Suppressor macrophage treated with lipopolysaccharide for 1 hour (primary cell): Measurements from ENCODE around the gene SPON1.
A peak's percentile ranks its signal among the peaks of the same experiment; 100 is the strongest.
"Not testable (repeated sequence)": the region's sequence is repeated elsewhere in the genome, so short reads cannot be mapped to it uniquely, and the experiment has no call there.

ENCODE experiments used
- DNase-seq, 3 donors: peaks; one replicate each; pipeline ENCODE4 v3.0.0-alpha.2; 2020 to 2022

Gene SPON1

DNA sequence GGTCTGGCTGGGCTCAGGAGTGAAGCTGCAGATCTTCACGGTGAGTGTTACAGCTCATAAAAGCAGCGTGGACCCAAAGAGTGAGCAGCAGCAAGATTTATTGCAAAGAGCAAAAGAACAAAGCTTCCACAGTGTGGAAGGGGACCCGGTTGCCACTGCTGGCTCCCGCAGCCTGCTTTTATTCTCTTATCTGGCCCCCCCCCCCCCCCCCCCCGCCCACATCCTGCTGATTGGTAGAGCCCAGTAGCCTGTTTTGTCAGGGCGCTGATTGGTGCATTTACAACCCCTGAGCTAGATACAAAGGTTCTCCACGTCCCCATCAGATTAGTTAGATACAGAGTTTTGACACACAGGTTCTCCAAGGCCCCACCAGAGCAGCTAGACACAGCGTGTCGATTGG is 128.1 kb downstream of the SPON1 start:
- DNase-seq: not testable (repeated sequence)

- no peak for DNase-seq
Observed at GRCh38 chr11:14093065-14093464, 130.5 kb downstream of the SPON1 start.

GRCh38 chr11:14094481-14095037 is 132.0 kb downstream of the SPON1 start:
- no peak for DNase-seq

- no peak for DNase-seq
Observed at GRCh38 chr11:14095882-14096281, 133.4 kb downstream of the SPON1 start.

GRCh38 chr11:14096606-14097005 is 134.1 kb downstream of the SPON1 start:
- DNase-seq: no peak

DNA sequence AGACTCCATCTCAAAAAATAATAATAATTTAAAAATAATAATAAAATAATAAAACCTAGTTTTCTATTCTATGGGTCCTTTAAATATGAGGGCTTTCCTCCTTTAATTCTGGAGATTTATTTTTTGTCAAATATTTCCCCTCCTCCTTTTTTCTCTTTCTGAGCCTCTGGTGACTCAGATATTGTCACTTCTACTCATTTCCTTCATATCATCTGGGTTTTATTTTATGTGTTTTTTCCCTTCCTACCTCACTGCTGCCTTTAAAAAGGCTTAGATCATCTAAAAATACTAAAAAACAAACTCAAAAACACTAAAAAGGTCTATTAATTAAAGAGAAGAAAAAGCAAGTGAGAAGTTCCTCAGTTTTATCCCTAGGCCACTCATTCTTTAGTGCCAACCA is 138.9 kb downstream of the SPON1 start:
- no peak for DNase-seq

DNA sequence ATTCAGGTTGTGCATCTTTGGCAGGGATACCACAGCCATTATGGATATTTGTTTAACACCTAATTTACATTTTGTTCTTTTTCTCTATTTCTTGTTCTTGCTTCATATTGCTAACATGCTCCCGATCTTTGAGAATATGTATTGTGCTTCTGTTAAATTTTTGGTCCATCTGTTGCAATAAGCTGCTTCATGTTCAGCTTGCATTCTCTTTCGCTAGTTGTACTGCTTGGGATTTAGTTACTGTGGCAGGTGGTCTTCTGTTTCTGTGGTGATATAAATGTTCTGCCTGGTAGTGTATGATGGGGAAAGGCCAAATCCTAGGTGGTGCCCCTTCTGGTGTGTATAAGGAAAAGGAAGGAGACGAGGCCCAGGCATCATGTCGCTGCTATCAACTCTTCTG is 140.2 kb downstream of the SPON1 start:
- DNase-seq: no peak

- DNase-seq: no peak
Observed at GRCh38 chr11:14105446-14105845, 142.9 kb downstream of the SPON1 start.

DNA sequence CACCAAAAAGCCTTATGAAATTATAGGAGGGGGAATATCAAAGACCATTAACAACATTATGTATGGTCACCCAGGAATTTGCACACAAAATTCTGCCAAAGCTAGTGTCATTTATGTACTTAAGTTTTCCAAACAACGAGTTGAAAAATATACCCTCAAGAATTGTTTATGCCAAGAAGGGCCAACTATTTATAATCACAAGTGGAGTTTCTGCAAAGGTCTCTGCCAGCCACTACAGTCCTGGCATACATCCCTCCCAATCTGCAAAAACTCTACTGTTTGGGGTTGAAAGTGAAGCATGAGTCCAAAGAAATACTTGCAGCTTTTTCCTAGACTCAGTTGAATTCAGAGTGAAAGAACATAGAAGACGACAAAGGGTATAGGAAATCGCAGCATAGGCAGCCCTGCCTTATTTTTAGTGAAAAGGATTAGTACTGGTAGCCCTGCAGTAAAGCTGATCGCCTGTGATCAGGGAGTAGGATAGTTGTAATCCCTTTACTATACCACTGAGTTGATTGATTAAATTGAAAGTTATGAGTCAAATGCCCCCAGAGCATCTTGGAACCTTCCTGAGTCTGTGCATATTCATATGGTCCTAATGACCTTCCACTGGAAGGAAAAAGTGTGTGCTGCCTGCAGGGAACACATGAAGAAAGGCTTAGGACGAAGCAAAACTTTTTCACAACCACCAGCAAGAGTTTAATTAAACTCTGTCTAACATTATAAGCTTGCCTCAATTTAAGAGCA is 144.0 kb downstream of the SPON1 start:
- DNase-seq: no peak

- DNase-seq: no peak
Observed at GRCh38 chr11:14107050-14107430, 144.5 kb downstream of the SPON1 start.

GRCh38 chr11:14109742-14110141 is 147.2 kb downstream of the SPON1 start:
- DNase-seq: no peak

GRCh38 chr11:14110629-14111028 is 148.1 kb downstream of the SPON1 start:
- DNase-seq: no peak

GRCh38 chr11:14111496-14111895 is 149.0 kb downstream of the SPON1 start:
- no peak for DNase-seq

GRCh38 chr11:14112721-14113120 is 150.2 kb downstream of the SPON1 start:
- DNase-seq: no peak

DNA sequence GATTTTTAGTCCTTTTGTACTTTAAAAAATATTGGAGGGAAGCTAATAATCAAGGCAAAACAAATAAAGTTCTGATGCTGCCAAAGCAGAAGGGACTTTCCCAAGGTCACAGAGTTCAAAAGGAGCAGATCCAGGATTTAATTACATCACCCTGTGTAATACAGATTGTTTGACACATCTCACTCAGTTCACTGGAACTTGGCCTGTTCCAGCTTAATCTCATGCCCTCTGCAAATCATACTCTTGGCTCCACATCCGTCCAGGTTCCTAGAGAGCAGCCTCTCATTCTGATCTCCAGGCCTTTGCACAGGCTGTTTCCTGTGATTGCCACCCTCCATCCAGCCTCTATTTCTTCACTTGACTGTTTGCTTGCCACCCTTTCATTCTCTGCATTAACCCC is 151.7 kb downstream of the SPON1 start:
- DNase-seq: peak; percentile 4 to 36 (median 13)

GRCh38 chr11:14114786-14115185 is 152.3 kb downstream of the SPON1 start:
- no peak for DNase-seq

DNA sequence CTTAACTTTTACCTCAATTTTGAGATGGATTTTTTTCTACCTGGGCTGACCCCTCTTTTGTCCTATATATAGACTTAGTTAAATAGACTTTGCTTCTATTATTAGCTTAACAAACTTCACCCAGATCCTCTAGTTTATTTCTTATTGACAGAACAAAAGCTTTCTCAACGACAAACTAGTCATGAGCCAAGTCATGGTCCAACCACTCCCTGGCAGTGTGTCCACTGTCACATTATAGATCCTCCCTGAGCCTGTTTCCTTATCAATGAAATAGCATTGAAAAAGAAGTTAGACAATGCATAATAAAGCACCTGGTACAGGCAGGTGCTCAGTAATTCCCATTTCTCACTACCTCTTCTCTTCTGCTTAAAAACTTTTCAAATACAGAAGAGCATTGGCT is 155.1 kb downstream of the SPON1 start:
- DNase-seq: no peak

GRCh38 chr11:14118072-14118471 is 155.5 kb downstream of the SPON1 start:
- no peak for DNase-seq

DNA sequence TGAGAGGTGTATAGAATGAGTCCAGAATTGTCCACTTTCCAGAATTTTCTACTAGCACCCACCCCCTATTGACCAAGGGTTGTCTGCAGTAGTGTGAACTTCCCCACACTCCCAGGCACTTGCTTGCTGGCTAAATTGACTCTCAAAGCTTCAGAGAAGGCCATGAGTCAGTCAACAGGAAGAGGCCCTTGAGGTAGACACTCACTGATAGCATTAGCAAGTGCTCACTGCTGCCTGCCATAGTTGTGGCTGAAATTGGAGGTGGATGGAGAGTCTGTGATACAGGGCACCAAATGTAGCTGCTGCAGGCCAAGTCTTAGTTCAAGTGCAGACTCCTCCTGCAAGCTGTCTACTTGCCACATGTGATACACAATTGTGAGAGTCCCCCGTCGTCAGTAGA is 156.8 kb downstream of the SPON1 start:
- DNase-seq: no peak

GRCh38 chr11:14124350-14124749 is 161.8 kb downstream of the SPON1 start:
- no peak for DNase-seq

DNA sequence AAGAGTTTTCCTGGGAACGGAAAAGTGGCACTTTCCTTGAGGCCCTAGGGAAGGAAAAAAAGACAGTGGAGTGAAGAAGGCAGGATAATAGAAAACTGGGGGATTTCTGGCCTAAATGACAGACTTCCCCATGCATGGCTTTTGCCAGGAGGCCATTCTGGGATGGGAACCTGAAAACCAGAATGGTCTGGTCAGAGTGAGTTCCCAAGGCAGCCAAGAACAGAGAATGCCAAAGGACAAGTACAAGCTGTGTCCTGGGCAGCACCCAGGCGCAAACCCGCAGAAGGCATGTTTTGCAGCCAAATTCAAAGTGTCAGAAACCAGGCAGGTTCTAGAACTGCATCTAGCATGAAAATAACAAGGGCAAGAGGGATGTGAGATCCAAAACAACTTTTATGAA is 162.4 kb downstream of the SPON1 start:
- no peak for DNase-seq

DNA sequence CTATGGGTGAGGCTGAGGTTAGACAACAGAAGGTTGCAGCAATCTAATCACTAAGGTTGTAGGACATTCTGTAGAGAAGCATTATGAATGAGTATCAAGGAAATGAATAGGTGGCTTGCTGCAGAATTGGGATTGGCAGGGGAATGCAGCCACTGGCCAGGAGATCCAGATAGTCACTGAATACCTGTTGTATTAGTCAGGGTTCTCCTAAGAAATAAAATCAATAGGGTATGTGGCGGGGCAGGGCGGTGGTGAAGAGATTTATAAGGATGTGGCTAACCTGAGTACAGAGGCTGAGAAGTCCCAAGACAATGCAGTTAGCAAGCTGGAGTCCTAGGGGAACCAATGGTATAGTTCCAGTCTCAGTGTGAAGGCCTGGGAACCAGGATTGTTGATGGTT is 163.0 kb downstream of the SPON1 start:
- no peak for DNase-seq

- no peak for DNase-seq
Observed at GRCh38 chr11:14127679-14128078, 165.2 kb downstream of the SPON1 start.

GRCh38 chr11:14132312-14132711 is 169.8 kb downstream of the SPON1 start:
- no peak for DNase-seq

GRCh38 chr11:14133381-14133780 is 170.9 kb downstream of the SPON1 start:
- DNase-seq: no peak
